Stomach smooth muscle (tissue), 2 donors: ENCODE data around the gene PSME2.
A peak's percentile ranks its signal among the peaks of the same experiment; 100 is the strongest.

Experiments used
- H3K27ac ChIP-seq: one replicate; pipeline ENCODE4 v1.7.0; 2013; ENCODE audit warnings: mild to moderate bottlenecking, low read length, inconsistent platforms
- H3K27me3 ChIP-seq, 2 donors: one replicate each; pipeline ENCODE4 v1.7.0; 2013; ENCODE audit warnings: low read length in 2 of 2; ENCODE audit not compliant: insufficient read depth in 2 of 2, control insufficient read depth in 1 of 2
- H3K36me3 ChIP-seq, 2 donors: one replicate each; pipeline ENCODE4 v1.7.0; 2013; ENCODE audit warnings: low read length in 2 of 2; ENCODE audit not compliant: control insufficient read depth in 2 of 2, insufficient read depth in 2 of 2
- H3K4me1 ChIP-seq: one replicate; pipeline ENCODE4 v1.7.0; 2013; ENCODE audit warnings: low read length; ENCODE audit not compliant: control insufficient read depth, insufficient read depth
- H3K4me3 ChIP-seq, 2 donors: one replicate each; pipeline ENCODE4 v1.7.0; 2013; ENCODE audit warnings: low read length in 2 of 2
- H3K9ac ChIP-seq, 2 donors: one replicate each; pipeline ENCODE4 v1.7.0; 2013; ENCODE audit warnings: low read length in 2 of 2, mild to moderate bottlenecking in 1 of 2
- H3K9me3 ChIP-seq, 2 donors: one replicate each; pipeline ENCODE4 v1.7.0; 2013; ENCODE audit warnings: low read length in 2 of 2; ENCODE audit not compliant: control insufficient read depth in 2 of 2
- donor health status: healthy.
- donor health status: Pancreatic carcinoma.

Gene PSME2

GRCh38 chr14:24141097-24141880, 5.1 kb downstream of the PSME2 start, which contains the start of gene EMC9:
Gene EMC9, minus strand, starts transcription at chr14:24141591. Its CDS starts 287 bp downstream, at chr14:24141304.
- Histone ChIP-seq H3K4me1 (peaks cover 57% of the 10 kb centered on the region), H3K27me3 (no peaks in the 10 kb centered on the region), H3K9ac (peak within 1 kb of the TSS; percentile 84 to 89), H3K4me3 (peak within 1 kb of the TSS; percentile 87 to 96), H3K9me3 (no peaks in the 10 kb centered on the region), H3K36me3 (peaks cover 21 to 30% of the 10 kb centered on the region in 2 donors), H3K27ac (peak within 1 kb of the TSS; percentile 84)

DNA sequence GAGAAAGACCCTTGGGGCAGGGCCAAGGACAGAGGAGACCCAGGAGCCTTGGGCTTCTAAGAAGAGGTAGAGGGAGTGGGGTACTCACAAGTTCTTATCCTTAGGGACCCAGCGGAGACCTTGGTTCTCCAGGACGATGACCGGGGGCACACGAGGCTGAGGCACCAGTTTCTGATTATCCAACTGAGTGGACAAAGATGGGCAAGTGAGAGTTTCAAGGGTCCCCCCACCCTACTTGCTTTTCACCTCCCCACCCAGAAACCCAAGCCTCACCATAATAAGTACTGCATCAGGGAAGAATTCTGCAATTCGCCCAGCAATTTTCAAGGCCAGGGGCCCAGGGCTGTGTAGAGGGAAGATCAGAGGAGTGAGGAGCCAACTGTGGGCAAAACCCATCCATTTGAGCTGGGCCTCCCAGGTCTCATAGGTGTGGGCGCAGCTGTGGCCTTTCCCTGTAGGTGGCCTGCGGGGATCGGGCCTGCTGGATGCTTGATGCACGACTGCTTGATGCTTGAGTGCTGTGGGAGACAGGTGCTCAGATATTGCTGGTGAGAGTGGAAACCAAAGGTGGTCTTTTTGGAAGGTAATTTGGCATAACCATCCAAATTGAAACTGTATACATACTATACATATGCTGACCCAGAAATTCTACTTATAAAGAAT, 7.0 kb downstream of the PSME2 start:
- no peaks in the 10 kb centered on the region for H3K9me3 ChIP-seq
- peaks cover 21 to 30% of the 10 kb centered on the region in 2 donors for H3K36me3 ChIP-seq
- H3K27me3 ChIP-seq: no peaks in the 10 kb centered on the region
- H3K4me1 ChIP-seq: peaks cover 47% of the 10 kb centered on the region
- H3K4me3 ChIP-seq: no peak overlapping the region
- no peak overlapping the region for H3K9ac ChIP-seq
- H3K27ac ChIP-seq: no peak overlapping the region

DNA sequence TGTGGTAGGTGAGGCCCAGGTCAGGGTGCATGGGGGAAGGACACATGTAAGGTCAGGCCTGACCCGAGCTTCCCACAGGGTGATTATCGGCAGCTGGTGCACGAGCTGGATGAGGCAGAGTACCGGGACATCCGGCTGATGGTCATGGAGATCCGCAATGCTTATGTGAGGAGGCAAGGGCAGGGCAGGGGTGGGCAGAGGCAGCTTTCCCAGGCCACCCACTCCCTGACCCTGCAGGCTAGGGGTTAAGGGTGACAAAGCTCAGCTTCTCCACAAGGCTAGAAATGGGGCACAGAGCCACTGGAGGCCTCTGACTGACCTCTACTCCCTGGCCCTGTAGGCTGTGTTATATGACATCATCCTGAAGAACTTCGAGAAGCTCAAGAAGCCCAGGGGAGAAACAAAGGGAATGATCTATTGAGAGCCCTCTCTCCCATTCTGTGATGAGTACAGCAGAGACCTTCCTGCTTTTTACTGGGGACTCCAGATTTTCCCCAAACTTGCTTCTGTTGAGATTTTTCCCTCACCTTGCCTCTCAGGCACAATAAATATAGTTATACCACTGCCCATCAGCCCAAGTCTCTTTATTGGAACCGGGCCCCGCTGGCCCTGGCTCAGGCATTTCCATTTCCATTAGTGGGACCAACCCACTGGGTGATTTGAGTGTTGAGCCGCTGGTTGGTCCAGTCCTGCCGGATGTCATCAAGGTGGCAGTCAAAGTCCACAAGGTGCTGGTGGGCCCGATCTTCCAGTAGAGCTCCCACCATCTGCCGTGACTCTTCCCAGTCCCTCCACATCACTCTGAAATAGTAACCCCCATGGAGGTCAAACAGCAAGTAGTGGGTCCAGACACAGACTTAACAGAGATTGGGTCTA, 7.8 kb downstream of the PSME2 start:
- H3K4me3 ChIP-seq: no peak overlapping the region
- H3K9me3 ChIP-seq: no peaks in the 10 kb centered on the region
- H3K27ac ChIP-seq: peak overlapping the region; percentile 53
- H3K27me3 ChIP-seq: no peaks in the 10 kb centered on the region
- H3K36me3 ChIP-seq: peaks cover 21 to 27% of the 10 kb centered on the region in 2 donors
- H3K9ac ChIP-seq: no peak overlapping the region
- peaks cover 47% of the 10 kb centered on the region for H3K4me1 ChIP-seq

DNA sequence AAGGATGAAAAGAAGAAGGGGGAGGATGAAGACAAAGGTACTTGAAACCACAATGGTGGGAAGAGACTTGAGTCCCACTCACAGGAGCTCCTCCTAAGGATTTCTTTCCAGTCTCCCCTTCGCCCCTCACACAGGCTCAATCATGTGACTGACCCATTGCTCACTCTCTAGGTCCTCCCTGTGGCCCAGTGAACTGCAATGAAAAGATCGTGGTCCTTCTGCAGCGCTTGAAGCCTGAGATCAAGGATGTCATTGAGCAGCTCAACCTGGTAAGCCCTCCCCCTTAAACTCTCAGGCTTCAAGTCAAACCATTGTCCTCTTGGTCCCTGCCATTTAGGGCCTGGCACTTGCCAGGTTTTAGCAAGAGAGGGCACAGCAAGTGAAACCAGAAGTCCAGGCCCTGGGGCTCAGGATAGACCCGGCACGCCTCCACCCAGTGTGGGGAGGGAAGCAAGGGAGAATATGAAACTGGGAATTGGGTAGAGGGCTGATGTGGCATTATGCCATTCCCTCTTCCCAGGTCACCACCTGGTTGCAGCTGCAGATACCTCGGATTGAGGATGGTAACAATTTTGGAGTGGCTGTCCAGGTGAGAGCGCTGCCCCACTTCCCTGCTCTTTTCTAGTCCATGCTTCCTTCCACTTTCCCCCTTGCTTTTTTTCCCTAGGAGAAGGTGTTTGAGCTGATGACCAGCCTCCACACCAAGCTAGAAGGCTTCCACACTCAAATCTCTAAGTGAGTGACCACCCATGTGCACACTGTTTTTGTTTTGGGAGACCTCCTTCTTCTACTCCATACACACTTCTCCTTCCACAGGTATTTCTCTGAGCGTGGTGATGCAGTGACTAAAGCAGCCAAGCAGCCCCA, 8.6 kb downstream of the PSME2 start:
- peak overlapping the region; percentile 74 for H3K27ac ChIP-seq
- no peaks in the 10 kb centered on the region for H3K9me3 ChIP-seq
- H3K4me1 ChIP-seq: peaks cover 47% of the 10 kb centered on the region
- no peaks in the 10 kb centered on the region for H3K27me3 ChIP-seq
- H3K36me3 ChIP-seq: peaks cover 21 to 22% of the 10 kb centered on the region in 2 donors
- H3K9ac ChIP-seq: no peak overlapping the region
- H3K4me3 ChIP-seq: peak overlapping the region in 1 of 2 donors; percentile 51

GRCh38 chr14:24136684-24137528, 9.5 kb downstream of the PSME2 start:
- Histone ChIP-seq H3K27ac (peak overlapping the region; percentile 74), H3K4me3 (peak overlapping the region; percentile 51 to 87), H3K9me3 (no peaks in the 10 kb centered on the region), H3K27me3 (no peaks in the 10 kb centered on the region), H3K4me1 (peaks cover 43% of the 10 kb centered on the region), H3K9ac (peak overlapping the region; percentile 61 to 75), H3K36me3 (peaks cover 21 to 22% of the 10 kb centered on the region in 2 donors)

DNA sequence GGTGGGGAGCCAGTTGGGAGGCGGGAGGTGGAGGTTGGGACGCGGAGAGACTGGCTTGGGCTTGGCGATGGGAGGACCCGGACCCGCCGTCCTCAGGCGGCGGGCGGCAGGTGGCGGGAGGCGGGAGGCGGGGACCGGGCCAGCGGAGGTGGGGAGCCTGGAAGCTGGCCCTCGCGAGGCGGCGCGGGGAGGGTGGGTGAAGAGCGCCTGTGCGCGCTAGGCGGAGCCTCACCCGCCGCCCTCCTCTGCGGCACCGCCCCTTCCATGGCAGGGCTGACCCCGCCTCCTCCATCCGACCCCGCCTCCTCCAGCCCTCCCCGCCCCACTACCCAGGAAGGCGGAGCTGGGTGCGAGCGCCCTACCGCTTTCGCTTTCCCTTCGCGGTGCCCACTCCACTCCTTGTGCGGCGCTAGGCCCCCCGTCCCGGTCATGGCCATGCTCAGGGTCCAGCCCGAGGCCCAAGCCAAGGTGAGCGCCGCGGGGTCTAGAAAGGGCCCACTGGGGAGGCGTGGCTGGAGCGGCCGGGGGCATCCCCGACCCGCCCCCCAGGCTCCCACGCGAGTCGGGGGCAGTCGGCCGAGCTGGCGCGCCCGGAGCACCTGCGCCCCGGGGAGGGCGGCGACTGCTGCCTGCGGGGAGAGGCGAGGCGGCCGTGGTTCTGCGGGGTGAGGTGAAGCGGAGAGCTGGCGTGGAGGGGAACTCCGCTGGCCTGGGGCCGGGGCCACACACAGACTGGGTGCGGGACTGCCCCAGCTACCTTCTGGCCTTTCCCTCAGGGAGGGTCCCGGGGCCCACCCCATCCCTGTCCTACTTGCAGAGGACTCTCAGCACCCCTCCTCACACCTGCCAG, 10.4 kb downstream of the PSME2 start, which contains the start of gene PSME1:
Gene PSME1, plus strand, starts transcription at position 361 of the 850 bp plus-strand sequence. Its CDS starts 69 bp downstream, at position 430.
- no peaks in the 10 kb centered on the region for H3K27me3 ChIP-seq
- peaks cover 40% of the 10 kb centered on the region for H3K4me1 ChIP-seq
- H3K27ac ChIP-seq: peak within 1 kb of the TSS; percentile 74
- H3K9me3 ChIP-seq: no peaks in the 10 kb centered on the region
- H3K36me3 ChIP-seq: peaks cover 21 to 22% of the 10 kb centered on the region in 2 donors
- peak within 1 kb of the TSS; percentile 70 to 87 for H3K4me3 ChIP-seq
- H3K9ac ChIP-seq: peak within 1 kb of the TSS; percentile 63 to 75

DNA sequence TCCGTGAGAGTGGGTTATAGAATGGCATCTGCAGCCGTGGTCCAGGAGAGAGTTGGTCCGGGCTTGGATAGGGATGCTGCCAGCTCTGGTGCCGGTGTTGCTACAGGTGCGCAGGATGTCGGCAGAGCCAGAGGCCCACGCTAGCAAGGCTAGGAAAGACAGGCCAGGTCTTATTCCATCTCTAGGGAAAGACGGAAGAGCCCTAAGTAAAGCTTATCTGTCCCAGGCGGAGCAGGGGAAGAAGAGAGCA, 10.9 kb downstream of the PSME2 start:
- H3K4me3 ChIP-seq: peak overlapping the region; percentile 70 to 87
- peaks cover 34% of the 10 kb centered on the region for H3K4me1 ChIP-seq
- peak overlapping the region; percentile 63 to 73 for H3K9ac ChIP-seq
- H3K36me3 ChIP-seq: peaks cover 21 to 22% of the 10 kb centered on the region in 2 donors
- peak overlapping the region; percentile 58 for H3K27ac ChIP-seq
- H3K27me3 ChIP-seq: no peaks in the 10 kb centered on the region
- no peaks in the 10 kb centered on the region for H3K9me3 ChIP-seq

GRCh38 chr14:24133735-24134134, 12.7 kb downstream of the PSME2 start:
- Histone ChIP-seq H3K4me1 (peaks cover 28% of the 10 kb centered on the region), H3K9me3 (no peaks in the 10 kb centered on the region), H3K27me3 (no peaks in the 10 kb centered on the region), H3K4me3 (no peak overlapping the region), H3K36me3 (peaks cover 15% of the 10 kb centered on the region in 2 donors), H3K9ac (no peak overlapping the region), H3K27ac (no peak overlapping the region)

DNA sequence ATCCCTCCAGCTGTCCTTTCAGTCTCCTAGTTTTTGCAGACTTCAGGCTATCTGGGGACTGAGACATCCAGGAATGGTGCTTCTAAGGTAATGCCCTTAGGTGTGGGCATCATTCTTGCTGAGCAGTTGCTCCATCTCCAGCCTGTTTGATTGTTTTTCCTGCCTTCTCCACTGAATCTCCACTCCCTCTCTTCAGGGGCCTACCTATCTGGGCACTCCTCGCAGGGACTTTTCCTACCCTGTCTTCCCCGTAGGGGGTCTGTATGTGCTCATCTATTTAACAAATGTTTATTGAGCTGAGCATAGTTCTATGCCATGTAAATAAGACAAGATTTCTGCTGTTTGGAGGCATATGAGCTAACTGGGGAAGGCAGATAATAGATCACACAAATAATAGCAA, 13.4 kb downstream of the PSME2 start:
- Histone ChIP-seq H3K36me3 (peaks cover 7 to 8% of the 10 kb centered on the region in 2 donors), H3K4me3 (no peak overlapping the region), H3K27ac (no peak overlapping the region), H3K4me1 (peaks cover 23% of the 10 kb centered on the region), H3K9ac (no peak overlapping the region), H3K9me3 (no peaks in the 10 kb centered on the region), H3K27me3 (no peaks in the 10 kb centered on the region)
